Motor neuron (in vitro differentiated cells): ENCODE measurements around the gene FAM151B. TPM values are rescaled to one million over a fixed set of nuclear protein-coding genes. Genes with fewer than 3 reads are reported as not detected.
A peak's percentile ranks its signal among the peaks of the same experiment; 100 is the strongest.
"Not testable (repeated sequence)": the region's sequence is repeated elsewhere in the genome, so short reads cannot be mapped to it uniquely, and the experiment has no call there.

Experiments
- ATAC-seq, 8 experiments: fragments of 200-7000 bp; cut with Tn5 transposase; replicated peaks in 6 of 8; 2 replicates each; pipeline ENCODE4 v1.8.0; 2021; ENCODE audit warnings: mild to moderate bottlenecking in 8 of 8, moderate library complexity in 8 of 8
- H3K27ac ChIP-seq, 2 donors: fragments of 250-450 bp; sonication (Bioruptor Pico); 2 replicates each; pipeline ENCODE4 v1.9.0; 2021; ENCODE audit warnings: antibody characterized with exemption in 2 of 2, mild to moderate bottlenecking in 2 of 2, moderate library complexity in 1 of 2
- H3K4me1 ChIP-seq, 2 donors: fragments of 250-450 bp; sonication (Bioruptor Pico); replicated peaks in 1 of 2; 2 replicates each; pipeline ENCODE4 v1.6.1; 2021; ENCODE audit warnings: antibody characterized with exemption in 2 of 2, mild to moderate bottlenecking in 2 of 2, moderate library complexity in 1 of 2
- H3K4me3 ChIP-seq, 5 donors: fragments of 250-450 bp; sonication (Bioruptor Pico); 2 replicates each; pipeline ENCODE4 v1.9.0; 2021; ENCODE audit warnings: antibody characterized with exemption in 5 of 5, mild to moderate bottlenecking in 5 of 5, moderate library complexity in 4 of 5
- WGBS, 10 experiments: fragments of 450-650 bp; shearing (Covaris generic); methylation state at CpG; one replicate each; pipeline ENCODE4 v1.0.0; 2022; 5-methylcytosine and 5-hydroxymethylcytosine counted together
- in situ Hi-C, 9 experiments: fragments of 400-800 bp; cut with MboI; loops; one replicate each; pipeline ENCODE4 v1.15.0; 2021; ENCODE audit warnings: low sequenced_read_pairs in 9 of 9, low pct_unique_long_range_greater_than_20kb in 2 of 9; ENCODE audit not compliant: unreplicated experiment in 9 of 9
- total RNA-seq, 8 experiments: library from RNA; unstranded; fragments of 300-600 nt; gene quantifications; 2 replicates each; pipeline versions ENCODE4 v1.2.3 to v1.2.4, GENCODE V29; 2022

Gene FAM151B
- total RNA-seq, 8 experiments from 2014 or later: 1.7 to 5.1 (median 2.2) TPM

DNA sequence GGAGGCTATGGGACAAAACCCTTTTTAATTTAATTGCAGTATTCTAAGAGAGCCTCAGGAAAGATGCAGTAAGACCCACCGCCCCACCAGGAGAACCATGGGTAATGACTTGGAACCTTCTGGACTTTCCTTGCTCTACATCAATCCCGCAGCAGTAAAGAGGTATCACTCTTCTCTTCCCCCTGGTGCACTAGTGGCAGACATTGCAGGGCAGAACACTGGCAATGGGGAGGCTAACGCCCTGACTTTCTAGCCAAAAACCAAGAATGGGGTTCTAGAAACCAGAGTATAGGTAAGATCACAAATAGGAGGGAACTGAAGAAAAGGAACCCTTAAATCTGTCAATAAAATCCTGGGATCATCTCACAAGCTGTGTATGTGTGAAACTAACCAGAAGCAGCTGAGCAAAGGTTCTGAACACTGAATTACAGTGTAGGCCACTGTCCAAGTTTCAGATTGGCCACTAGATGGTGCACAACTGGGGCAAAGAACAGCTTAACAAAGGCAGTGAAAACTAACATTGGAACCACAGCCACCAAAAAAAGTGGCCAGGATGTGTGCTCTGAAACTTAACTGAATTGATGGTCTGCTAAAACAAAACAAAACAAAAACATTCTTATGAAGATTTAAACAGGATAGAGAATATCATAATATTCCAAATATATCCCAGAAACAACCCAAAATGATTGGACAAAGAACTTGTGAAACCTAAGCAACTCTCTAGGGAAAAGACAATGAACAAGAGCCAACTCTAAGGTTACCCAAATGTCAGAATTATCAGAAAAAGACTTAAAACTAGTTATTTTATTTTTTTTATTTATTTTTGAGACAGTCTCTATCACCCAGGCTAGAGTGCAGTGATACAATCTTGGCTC is 6.6 kb upstream of the FAM151B start:
- Histone ChIP-seq H3K4me1 (no peaks in the 10 kb centered on the region), H3K4me3 (no peak overlapping the region), H3K27ac (no peak overlapping the region)
- in situ Hi-C loops: loop anchor here in 3 of 9 experiments (25.0 kb wide), 1 partner anchor 181 kb away; the partner anchor contains the start of genes DHFR (in 3 of the 3) and MSH3 (in 3 of the 3)
- 82 to 100% (median 93%) methylated on average over 1 to 3 of the region's 3 CpGs; no CpG with 5 or more reads in 2 of the 10 experiments for WGBS, 10 experiments
- ATAC-seq: peak; percentile 38 to 90 (median 72)

DNA sequence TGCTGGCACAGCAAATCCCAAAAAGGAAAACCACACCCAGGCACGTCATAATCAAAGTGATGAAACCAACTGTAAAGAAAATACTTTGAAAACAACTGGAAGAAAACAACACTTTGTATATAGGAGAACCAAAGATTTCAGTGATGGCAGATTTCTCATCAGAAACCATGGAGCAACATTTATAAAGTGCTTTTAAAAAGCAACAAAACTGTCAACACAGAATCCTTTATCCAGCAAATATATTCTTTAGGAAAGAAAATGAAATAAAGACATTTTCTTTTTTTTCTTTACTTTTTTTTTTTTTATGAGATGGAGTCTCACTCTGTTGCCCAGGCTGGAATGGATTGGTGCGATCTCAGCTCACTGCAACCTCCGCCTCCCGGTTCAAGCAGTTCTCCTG is 5.3 kb upstream of the FAM151B start:
- no peaks in the 10 kb centered on the region for H3K4me1 ChIP-seq
- 0 to 94% (median 67%) methylated on average over 1 to 4 of the region's 4 CpGs; no CpG with 5 or more reads in 1 of the 10 experiments for WGBS, 10 experiments
- ATAC-seq: peak in 1 of 8 experiments; percentile 58
- in situ Hi-C loops: loop anchor here in 3 of 9 experiments (25.0 kb wide), 1 partner anchor 180 kb away; the partner anchor contains the start of genes DHFR (in 3 of the 3) and MSH3 (in 3 of the 3)
- no peak overlapping the region for H3K27ac ChIP-seq
- no peak overlapping the region for H3K4me3 ChIP-seq

DNA sequence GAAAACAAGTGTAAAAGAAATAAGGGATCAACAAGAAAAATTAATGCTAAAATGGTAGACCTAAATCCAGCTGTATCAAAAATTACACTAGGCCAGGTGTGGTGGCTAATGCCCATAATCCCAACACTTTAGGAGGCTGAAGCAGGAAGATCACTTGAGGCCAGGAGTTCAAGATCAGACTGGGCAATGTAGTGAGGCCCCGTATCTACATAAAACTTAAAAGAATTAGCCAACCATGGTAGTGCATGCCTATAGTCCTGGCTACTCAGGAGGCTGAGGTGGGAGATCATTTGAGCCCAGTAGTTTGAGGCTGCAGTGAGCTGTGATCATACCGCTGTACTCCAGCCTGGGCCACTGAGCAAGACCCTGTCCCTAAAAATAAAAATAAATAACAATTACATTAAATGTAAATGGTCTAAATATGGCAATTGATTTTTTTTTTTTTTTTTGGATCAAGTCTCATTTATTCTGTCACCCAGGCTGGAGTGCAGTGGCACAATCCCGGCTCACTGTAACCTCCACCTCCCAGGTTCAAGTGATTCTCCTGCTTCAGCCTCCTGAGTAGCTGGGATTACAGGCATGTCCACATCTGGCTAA is 4.2 kb upstream of the FAM151B start:
- no peak for ATAC-seq
- Histone ChIP-seq H3K27ac (no peak overlapping the region), H3K4me1 (no peaks in the 10 kb centered on the region), H3K4me3 (no peak overlapping the region)
- WGBS, 10 experiments: 92 to 100% (median 97%) methylated on average over 1 to 3 of the region's 3 CpGs; no CpG with 5 or more reads in 1 of the 10 experiments
- in situ Hi-C loops: loop anchor here in 3 of 9 experiments (25.0 kb wide), 1 partner anchor 179 kb away; the partner anchor contains the start of genes DHFR (in 3 of the 3) and MSH3 (in 3 of the 3)

DNA sequence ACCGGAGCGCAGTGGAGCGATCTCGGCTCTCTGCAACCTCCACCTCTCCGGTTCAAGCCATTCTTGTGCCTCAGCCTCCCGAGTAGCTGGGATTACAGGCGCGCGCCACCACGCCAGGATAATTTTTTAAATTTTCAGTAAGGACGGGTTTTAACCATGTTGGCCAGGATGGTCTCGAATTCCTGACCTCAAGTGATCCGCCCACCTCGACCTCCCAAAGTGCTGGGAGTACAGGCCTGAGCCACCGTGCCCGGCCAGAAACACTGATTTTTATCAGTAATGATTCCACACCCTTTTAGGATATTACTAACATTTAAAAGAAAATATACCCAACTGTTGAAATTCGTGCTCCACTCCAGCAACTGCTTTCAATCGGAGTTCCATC is 464 bp upstream of the FAM151B start:
- ATAC-seq: no peak
- Histone ChIP-seq H3K4me1 (no peaks in the 10 kb centered on the region), H3K4me3 (peak overlapping the region; percentile 46 to 60 (median 53)), H3K27ac (no peak overlapping the region)
- in situ Hi-C loops: loop anchor here in 3 of 9 experiments (25.0 kb wide), 1 partner anchor 175 kb away; the partner anchor contains the start of genes DHFR (in 3 of the 3) and MSH3 (in 3 of the 3)
- WGBS, 10 experiments: 50 to 95% (median 78%) methylated on average over 3 to 18 of the region's 18 CpGs; no CpG with 5 or more reads in 2 of the 10 experiments

GRCh38 chr5:80491296-80491695 is 3.4 kb downstream of the FAM151B start:
- Histone ChIP-seq H3K4me1 (no peaks in the 10 kb centered on the region), H3K4me3 (no peak overlapping the region), H3K27ac (no peak overlapping the region)
- 88 to 100% (median 100%) methylated on average over 1 to 3 of the region's 3 CpGs; no CpG with 5 or more reads in 4 of the 10 experiments for WGBS, 10 experiments
- no peak for ATAC-seq
- in situ Hi-C loops: loop anchor here in 3 of 9 experiments (25.0 kb wide), 1 partner anchor 171 kb away; the partner anchor contains the start of genes DHFR (in 3 of the 3) and MSH3 (in 3 of the 3)

GRCh38 chr5:80492741-80493140 is 4.8 kb downstream of the FAM151B start:
- Histone ChIP-seq H3K27ac (no peak overlapping the region), H3K4me1 (no peaks in the 10 kb centered on the region), H3K4me3 (no peak overlapping the region)
- in situ Hi-C loops: loop anchor here in 3 of 9 experiments (25.0 kb wide), 1 partner anchor 170 kb away; the partner anchor contains the start of genes DHFR (in 3 of the 3) and MSH3 (in 3 of the 3)
- 60 to 100% (median 98%) methylated on average over 1 to 3 of the region's 3 CpGs; no CpG with 5 or more reads in 1 of the 10 experiments for WGBS, 10 experiments
- ATAC-seq: no peak

DNA sequence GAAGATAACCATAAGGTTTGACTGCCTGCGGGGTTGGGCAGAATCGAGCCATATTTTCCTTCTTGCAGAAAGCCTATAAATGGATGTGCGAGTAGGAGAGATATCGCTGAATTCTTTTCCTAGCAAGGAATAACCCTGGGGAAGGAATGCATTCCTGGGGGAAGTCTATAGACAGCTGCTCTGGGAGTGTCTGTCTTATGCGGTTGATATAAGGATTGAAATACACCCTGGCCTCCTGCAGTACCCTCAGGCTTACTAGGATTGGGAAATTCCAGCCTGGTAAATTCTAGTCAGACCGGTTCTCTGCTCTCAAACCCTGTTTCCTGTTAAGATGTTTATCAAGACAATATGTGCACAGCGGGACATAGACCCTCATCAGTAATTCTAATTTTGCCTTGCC is 5.5 kb downstream of the FAM151B start:
- not testable (repeated sequence) for H3K27ac ChIP-seq, H3K4me3 ChIP-seq, H3K4me1 ChIP-seq, ATAC-seq
- in situ Hi-C loops: loop anchor here in 3 of 9 experiments (25.0 kb wide), 1 partner anchor 169 kb away; the partner anchor contains the start of genes DHFR (in 3 of the 3) and MSH3 (in 3 of the 3)
- 60 to 100% (median 85%) methylated on average over 1 to 5 of the region's 7 CpGs; no CpG with 5 or more reads in 2 of the 10 experiments for WGBS, 10 experiments

GRCh38 chr5:80495891-80496290 is 8.0 kb downstream of the FAM151B start:
- in situ Hi-C loops: loop anchor here in 3 of 9 experiments (25.0 kb wide), 1 partner anchor 166 kb away; the partner anchor contains the start of genes DHFR (in 3 of the 3) and MSH3 (in 3 of the 3)
- no peaks in the 10 kb centered on the region for H3K4me1 ChIP-seq
- no peak for ATAC-seq
- H3K4me3 ChIP-seq: no peak overlapping the region
- no peak overlapping the region for H3K27ac ChIP-seq
- 80 to 100% (median 100%) methylated on average over 1 to 2 of the region's 2 CpGs; no CpG with 5 or more reads in 1 of the 10 experiments for WGBS, 10 experiments

DNA sequence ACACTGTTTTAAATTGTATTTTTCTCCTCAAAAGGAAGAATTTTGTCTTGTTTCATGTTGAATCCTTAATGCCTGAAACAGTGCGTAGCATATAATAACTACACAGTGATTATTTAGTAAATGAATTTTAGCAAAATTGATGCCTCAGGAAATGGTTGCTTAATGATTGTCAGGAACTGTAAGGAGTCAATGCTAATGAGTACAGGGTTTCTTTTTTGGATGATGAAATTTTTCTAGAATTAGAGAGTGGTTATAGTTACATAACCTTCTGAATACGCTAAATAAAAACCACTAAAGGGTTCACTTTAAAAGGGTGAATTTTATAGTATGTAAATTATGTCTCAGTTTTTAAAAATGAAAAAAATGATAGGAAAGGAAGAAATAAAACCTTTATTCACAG is 14.9 kb downstream of the FAM151B start:
- 72 to 100% (median 90%) methylated on average over 2 of the region's 2 CpGs; no CpG with 5 or more reads in 1 of the 10 experiments for WGBS, 10 experiments
- ATAC-seq: peak in 1 of 8 experiments; percentile 30
- Histone ChIP-seq H3K4me3 (no peak overlapping the region), H3K4me1 (no peaks in the 10 kb centered on the region), H3K27ac (no peak overlapping the region)
- in situ Hi-C loops: no loop called here

DNA sequence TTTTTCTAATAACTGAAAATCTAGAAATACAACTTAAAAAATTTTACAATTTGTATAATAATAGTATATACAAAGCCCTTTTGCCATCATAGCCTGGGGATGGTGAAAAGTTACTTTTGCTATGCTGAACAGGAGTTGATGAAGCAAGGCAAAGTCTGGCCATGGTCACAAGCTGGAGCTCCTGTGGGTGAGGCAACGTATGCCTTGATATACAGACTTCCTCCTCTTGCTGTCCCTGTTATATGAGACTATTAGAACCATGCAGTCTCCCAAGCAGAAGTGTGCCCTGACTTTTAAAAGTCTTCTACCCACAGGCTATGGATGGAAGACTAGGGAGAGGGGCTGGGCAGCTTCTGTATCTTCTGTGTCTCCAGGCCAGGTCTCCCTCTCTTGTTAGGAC is 15.7 kb downstream of the FAM151B start:
- Histone ChIP-seq H3K27ac (no peak overlapping the region), H3K4me1 (no peaks in the 10 kb centered on the region), H3K4me3 (no peak overlapping the region)
- 80 to 83% methylated on average over 1 of the region's 1 CpG; no CpG with 5 or more reads in 8 of the 10 experiments for WGBS, 10 experiments
- no peak for ATAC-seq
- in situ Hi-C loops: no loop called here

DNA sequence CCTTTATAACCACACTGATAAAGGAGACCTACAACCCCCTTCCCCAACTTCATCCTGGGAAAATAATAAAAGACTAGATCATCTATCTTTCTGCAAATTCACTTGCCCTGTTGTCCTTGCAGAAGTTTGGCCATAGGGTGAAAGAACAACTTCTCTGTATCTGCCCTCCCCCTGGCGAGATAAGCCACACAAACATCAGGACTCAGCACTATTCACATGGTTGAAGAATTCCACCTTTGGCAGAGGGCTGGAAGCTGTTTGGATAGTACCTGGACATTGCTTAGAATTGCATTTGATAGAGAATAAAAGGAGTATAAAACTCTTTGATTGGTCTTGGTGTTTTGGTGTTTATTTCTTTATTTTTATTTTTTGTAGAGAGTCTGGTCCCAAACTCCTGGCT is 16.9 kb downstream of the FAM151B start:
- in situ Hi-C loops: no loop called here
- WGBS, 10 experiments: 60 to 100% (median 94%) methylated on average over 1 of the region's 1 CpG; no CpG with 5 or more reads in 6 of the 10 experiments
- no peak for ATAC-seq
- Histone ChIP-seq H3K4me3 (no peak overlapping the region), H3K27ac (no peak overlapping the region), H3K4me1 (no peaks in the 10 kb centered on the region)

DNA sequence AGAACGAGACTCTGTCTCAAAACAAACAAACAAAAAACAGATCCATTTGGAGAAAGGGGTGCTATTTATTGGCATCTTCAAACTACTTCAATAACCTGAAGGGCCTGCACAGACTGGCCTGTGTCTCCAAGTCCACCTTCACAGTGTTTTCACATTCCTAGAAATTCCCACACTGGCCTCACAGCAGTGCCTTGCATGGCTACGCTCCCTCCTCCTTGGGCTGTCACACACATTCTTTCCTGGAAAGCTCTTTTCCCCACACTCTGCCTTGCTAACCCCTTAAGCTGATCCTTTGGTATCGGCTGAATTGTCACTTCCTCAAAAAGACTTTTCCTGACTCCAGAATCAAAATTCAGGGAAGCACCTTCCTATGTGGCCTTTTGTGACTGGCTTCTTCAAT is 19.8 kb downstream of the FAM151B start:
- H3K4me3 ChIP-seq: no peak overlapping the region
- no peaks in the 10 kb centered on the region for H3K4me1 ChIP-seq
- no peak overlapping the region for H3K27ac ChIP-seq
- 50 to 100% (median 100%) methylated on average over 1 to 2 of the region's 3 CpGs; no CpG with 5 or more reads in 3 of the 10 experiments for WGBS, 10 experiments
- no peak for ATAC-seq
- in situ Hi-C loops: no loop called here
